B cell (primary cell): ENCODE results near the gene TCF3. TPM values are rescaled to one million over a fixed set of nuclear protein-coding genes. Genes with fewer than 3 reads are reported as not detected.
"Not testable (repeated sequence)": the region's sequence is repeated elsewhere in the genome, so short reads cannot be mapped to it uniquely, and the experiment has no call there.

ENCODE experiments used
- ATAC-seq: fragments of 200-7000 bp; cut with Tn5 transposase; one replicate; pipeline ENCODE4 v1.10.0; 2021; ENCODE audit warnings: low read depth, mild to moderate bottlenecking, moderate number of reproducible peaks, moderate library complexity
- CTCF ChIA-PET: fragments of 350-600 bp; sonication (Branson Sonifier 250); formaldehyde crosslinking; loops from one replicate; lab custom pipeline; 2021; ENCODE audit warnings: antibody characterized with exemption, inconsistent platforms; lab: Charles Lee
- POLR2A ChIA-PET: fragments of 350-600 bp; sonication (Branson Sonifier 250); formaldehyde crosslinking; loops from one replicate; lab custom pipeline; 2021; ENCODE audit warnings: antibody characterized with exemption; lab: Charles Lee
- DNase-seq: peaks from one replicate; pipeline ENCODE4 v3.0.0; 2013
- H2AFZ ChIP-seq: 2 replicates; pipeline ENCODE4 v1.6.1; 2012; ENCODE audit warnings: mild to moderate bottlenecking, low read depth, low read length; ENCODE audit not compliant: insufficient read depth, poor library complexity, severe bottlenecking
- H3K27ac ChIP-seq, 2 donors: 1 replicate in 1 of 2; 2 replicates in 1 of 2; pipeline ENCODE4 v1.5.1; 2012 to 2013; ENCODE audit warnings: low read length in 2 of 2, mild to moderate bottlenecking in 2 of 2, moderate library complexity in 1 of 2
- H3K27me3 ChIP-seq, 4 experiments: fragments of 200-600 bp in 1 of 4; sonication (generic) in 1 of 4; replicated peaks in 1 of 4; 1 replicate in 2 of 4; 2 replicates in 2 of 4; pipeline versions ENCODE4 v1.6.1 to v1.7.0; 2013 to 2016; ENCODE audit warnings: low read length in 3 of 4, mild to moderate bottlenecking in 2 of 4, mixed read lengths in 1 of 4, moderate library complexity in 1 of 4; ENCODE audit not compliant: insufficient read depth in 4 of 4, control insufficient read depth in 3 of 4; ENCODE audit errors: control extremely low read depth in 1 of 4
- H3K36me3 ChIP-seq, 2 experiments: replicated peaks in 1 of 2; 1 replicate in 1 of 2; 2 replicates in 1 of 2; pipeline versions ENCODE4 v1.6.1 to v1.7.1; 2013; ENCODE audit warnings: low read length in 1 of 2; ENCODE audit not compliant: insufficient read depth in 2 of 2, control insufficient read depth in 1 of 2; ENCODE audit errors: control extremely low read depth in 1 of 2, extremely low read depth in 1 of 2
- H3K4me1 ChIP-seq, 2 donors: fragments of 200-600 bp in 1 of 2; sonication (generic) in 1 of 2; 1 replicate in 1 of 2; 2 replicates in 1 of 2; pipeline versions ENCODE4 v1.5.1 to v1.6.1; 2013 to 2017; ENCODE audit warnings: low read length in 2 of 2; ENCODE audit not compliant: control insufficient read depth in 2 of 2, insufficient read depth in 2 of 2
- H3K4me2 ChIP-seq: replicated peaks from 2 replicates; pipeline ENCODE3; 2012; ENCODE audit warnings: mild to moderate bottlenecking, low read depth, low read length; ENCODE audit not compliant: poor library complexity, severe bottlenecking
- H3K4me3 ChIP-seq, 5 experiments: fragments of 200-600 bp in 1 of 5; sonication (generic) in 1 of 5; 1 replicate in 3 of 5; 2 replicates in 2 of 5; pipeline versions ENCODE4 v1.5.1 to v1.7.0; 2011 to 2016; ENCODE audit warnings: low read length in 4 of 5, mild to moderate bottlenecking in 4 of 5, low read depth in 2 of 5, control low read depth in 1 of 5, moderate library complexity in 1 of 5; ENCODE audit not compliant: insufficient read depth in 1 of 5; ENCODE audit errors: control extremely low read depth in 1 of 5, extremely low read depth in 1 of 5
- H3K79me2 ChIP-seq: fragments of 200-600 bp; sonication (generic); one replicate; pipeline ENCODE4 v1.6.0; 2016; ENCODE audit warnings: low read length; ENCODE audit not compliant: control insufficient read depth, insufficient read depth
- H3K9ac ChIP-seq: fragments of 200-600 bp; sonication (generic); 2 replicates; pipeline ENCODE4 v1.6.1; 2017; ENCODE audit warnings: mild to moderate bottlenecking, low read length, moderate library complexity
- H3K9me3 ChIP-seq, 3 donors: one replicate each; pipeline versions ENCODE4 v1.6.1 to v1.7.1; 2013; ENCODE audit warnings: low read length in 2 of 3; ENCODE audit not compliant: control insufficient read depth in 2 of 3, insufficient read depth in 1 of 3; ENCODE audit errors: control extremely low read depth in 1 of 3
- H4K20me1 ChIP-seq: 2 replicates; pipeline ENCODE4 v1.6.0; 2012; ENCODE audit warnings: mild to moderate bottlenecking, low read length; ENCODE audit not compliant: insufficient read depth, control insufficient read depth, poor library complexity, severe bottlenecking
- H3K27ac Mint-ChIP-seq: one replicate; pipeline ENCODE4 v1.8.0; 2021; ENCODE audit warnings: mixed read lengths
- H3K27me3 Mint-ChIP-seq: one replicate; pipeline ENCODE4 v1.8.0; 2021; ENCODE audit warnings: mixed read lengths
- H3K4me1 Mint-ChIP-seq: one replicate; pipeline ENCODE4 v1.8.0; 2021; ENCODE audit warnings: mixed read lengths
- H3K4me3 Mint-ChIP-seq: one replicate; pipeline ENCODE4 v1.8.0; 2021; ENCODE audit warnings: mixed read lengths
- H3K9me3 Mint-ChIP-seq: one replicate; pipeline ENCODE4 v1.8.0; 2022; ENCODE audit warnings: mixed read lengths; ENCODE audit not compliant: insufficient read depth
- EZH2 ChIP-seq: IDR thresholded peaks from 2 replicates; pipeline ENCODE4 v1.6.1; 2012; ENCODE audit warnings: borderline replicate concordance, low read depth, mild to moderate bottlenecking, moderate library complexity, low read length; ENCODE audit not compliant: insufficient read depth, poor library complexity, severe bottlenecking
- WGBS: methylation state at CpG from one replicate; pipeline ENCODE4 v1.1.5; 2013; ENCODE audit warnings: missing lambda C conversion rate; ENCODE audit not compliant: insufficient coverage; 5-methylcytosine and 5-hydroxymethylcytosine counted together
- intact Hi-C: fragments of 100-400 bp; cut with micrococcal nuclease; formaldehyde crosslinking; loops from one replicate; pipeline ENCODE4 v1.10.0; 2022
- polyA plus RNA-seq: library from polyadenylated mRNA; depleted of rRNA; stranded (reverse); fragments of >200 nt; gene quantifications from 2 replicates; pipeline ENCODE4 v1.2.3, GENCODE V29; 2012
- total RNA-seq, 2 donors: library from RNA; stranded (reverse); fragments of 120-200 nt in 1 of 2; gene quantifications; 1 replicate in 1 of 2; 2 replicates in 1 of 2; pipeline versions ENCODE4 v1.2.3 to v1.2.4, GENCODE V29; 2013 to 2022
- TF ChIP-seq, protein P1 (sequence below): fragments of 200-600 bp; IDR thresholded peaks from one replicate; pipeline ENCODE4 v1.8.0; 2022; ENCODE audit warnings: antibody characterized with exemption, mild to moderate bottlenecking

The TCF3 gene
- total and polyA plus RNA-seq, 2 donors (not counting 1 experiment from before 2014, with no cell fraction given), result 278 to 588 TPM

- Histone ChIP-seq H3K79me2 (peaks cover 68% of the 10 kb centered on the region), H4K20me1 (peaks cover 88% of the 10 kb centered on the region), H3K4me2 (no peak overlapping the region), H2AFZ (no peak overlapping the region), H3K27ac (no peak overlapping the region), H3K9ac (no peak overlapping the region), H3K36me3 (peaks cover 0 to 56% of the 10 kb centered on the region in 2 experiments), H3K27me3 (no peaks in the 10 kb centered on the region), H3K9me3 (no peaks in the 10 kb centered on the region), H3K4me1 (peaks cover 33 to 39% of the 10 kb centered on the region in 2 donors), H3K4me3 (no peak overlapping the region)
- intact Hi-C loops, result no loop called here
- 98% methylated on average over 23 of the region's 23 CpGs for WGBS
- ATAC-seq, result no peak
- no peak overlapping the region for H3K4me3 Mint-ChIP-seq
- H3K27ac Mint-ChIP-seq, result peak overlapping the region; percentile 67
- TF ChIP-seq EZH2, result no peak
- TF ChIP-seq, protein P1, sequence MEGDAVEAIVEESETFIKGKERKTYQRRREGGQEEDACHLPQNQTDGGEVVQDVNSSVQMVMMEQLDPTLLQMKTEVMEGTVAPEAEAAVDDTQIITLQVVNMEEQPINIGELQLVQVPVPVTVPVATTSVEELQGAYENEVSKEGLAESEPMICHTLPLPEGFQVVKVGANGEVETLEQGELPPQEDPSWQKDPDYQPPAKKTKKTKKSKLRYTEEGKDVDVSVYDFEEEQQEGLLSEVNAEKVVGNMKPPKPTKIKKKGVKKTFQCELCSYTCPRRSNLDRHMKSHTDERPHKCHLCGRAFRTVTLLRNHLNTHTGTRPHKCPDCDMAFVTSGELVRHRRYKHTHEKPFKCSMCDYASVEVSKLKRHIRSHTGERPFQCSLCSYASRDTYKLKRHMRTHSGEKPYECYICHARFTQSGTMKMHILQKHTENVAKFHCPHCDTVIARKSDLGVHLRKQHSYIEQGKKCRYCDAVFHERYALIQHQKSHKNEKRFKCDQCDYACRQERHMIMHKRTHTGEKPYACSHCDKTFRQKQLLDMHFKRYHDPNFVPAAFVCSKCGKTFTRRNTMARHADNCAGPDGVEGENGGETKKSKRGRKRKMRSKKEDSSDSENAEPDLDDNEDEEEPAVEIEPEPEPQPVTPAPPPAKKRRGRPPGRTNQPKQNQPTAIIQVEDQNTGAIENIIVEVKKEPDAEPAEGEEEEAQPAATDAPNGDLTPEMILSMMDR, result no peak
- H3K27me3 Mint-ChIP-seq, result no peaks in the 10 kb centered on the region
- H3K4me1 Mint-ChIP-seq, result peaks cover 39% of the 10 kb centered on the region
- CTCF ChIA-PET, result no interaction called here
- DNase-seq, result no peak
- POLR2A ChIA-PET, result no interaction called here
- no peaks in the 10 kb centered on the region for H3K9me3 Mint-ChIP-seq
These were observed 7.1 kb downstream of the TCF3 start for GRCh38 chr19:1645299-1645698.

DNA sequence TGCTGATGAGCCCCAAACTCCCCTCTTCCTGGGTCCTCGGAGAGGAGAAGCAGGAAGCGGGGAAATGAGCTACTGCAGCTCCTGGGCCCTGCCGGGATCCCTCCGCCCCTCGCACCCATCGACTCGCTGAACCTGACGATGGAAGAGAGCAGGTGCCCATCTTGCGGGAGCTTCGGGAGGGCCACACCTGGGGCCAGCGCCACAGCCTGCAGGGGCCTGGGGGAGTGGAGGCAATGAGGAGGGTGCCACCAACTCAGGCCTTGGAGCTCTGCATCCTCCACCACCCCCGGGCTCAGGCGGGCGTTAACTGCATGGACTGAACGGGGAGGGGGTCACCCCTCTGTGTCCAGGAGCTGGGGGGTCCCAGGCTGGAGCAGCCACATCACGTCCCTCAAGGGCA is 8.3 kb downstream of the TCF3 start:
- Histone ChIP-seq H3K36me3 (peaks cover 0 to 54% of the 10 kb centered on the region in 2 experiments), H4K20me1 (peaks cover 88% of the 10 kb centered on the region), H3K27ac (no peak overlapping the region), H3K4me1 (peaks cover 21 to 26% of the 10 kb centered on the region in 2 donors), H2AFZ (no peak overlapping the region), H3K9me3 (no peaks in the 10 kb centered on the region), H3K4me2 (no peak overlapping the region), H3K27me3 (no peaks in the 10 kb centered on the region), H3K79me2 (peaks cover 68% of the 10 kb centered on the region), H3K4me3 (no peak overlapping the region), H3K9ac (no peak overlapping the region)
- Mint-ChIP-seq H3K27ac (no peak overlapping the region), H3K9me3 (no peaks in the 10 kb centered on the region), H3K4me1 (peaks cover 32% of the 10 kb centered on the region), H3K4me3 (no peak overlapping the region), H3K27me3 (no peaks in the 10 kb centered on the region)
- 94% methylated on average over 15 of the region's 16 CpGs for WGBS
- TF ChIP-seq, protein P1, result no peak
- no peak for TF ChIP-seq EZH2
- ChIA-PET POLR2A (interaction anchor here (0.5 to 1.0 kb wide), 3 partner anchors 18 to 195 kb away, joined by 3 to 6 read pairs (median 4); no protein-coding TSS in a partner anchor), CTCF (interaction anchor here (1.3 to 1.8 kb wide), 2 partner anchors 28 to 98 kb away, joined by 3 to 11 read pairs; no protein-coding TSS in a partner anchor)
- ATAC-seq (no peak), DNase-seq (no peak)
- intact Hi-C loops, result no loop called here

- Histone ChIP-seq H4K20me1 (peaks cover 89% of the 10 kb centered on the region), H3K36me3 (peaks cover 1 to 70% of the 10 kb centered on the region in 2 experiments), H3K79me2 (peaks cover 71% of the 10 kb centered on the region)
- H3K4me2 ChIP-seq, H3K9me3 Mint-ChIP-seq, H3K9ac ChIP-seq, H3K4me3 Mint-ChIP-seq, H3K9me3 ChIP-seq, H3K27ac ChIP-seq, H3K4me3 ChIP-seq, H2AFZ ChIP-seq, ATAC-seq, DNase-seq, H3K4me1 Mint-ChIP-seq, H3K27me3 ChIP-seq, intact Hi-C loops, H3K4me1 ChIP-seq, H3K27me3 Mint-ChIP-seq: not testable (repeated sequence)
- 100% methylated on average over 6 of the region's 10 CpGs for whole genome bisulfite sequencing
- ChIA-PET POLR2A (interaction anchor here (0.6 to 1.5 kb wide), 6 partner anchors 12 to 1581 kb away, joined by 3 to 5 read pairs (median 4); no protein-coding TSS in a partner anchor), CTCF (interaction anchor here (0.5 to 2.2 kb wide), 8 partner anchors 22 to 778 kb away, joined by 3 to 15 read pairs (median 4); no protein-coding TSS in a partner anchor)
- peak overlapping the region; percentile 46 for H3K27ac Mint-ChIP-seq
These were observed 11.4 kb downstream of the TCF3 start for GRCh38 chr19:1640893-1641448.
